Left renal pelvis (tissue), 4 donors: ENCODE data around the gene CYP27A1. TPM values are rescaled to one million over a fixed set of nuclear protein-coding genes. Genes with fewer than 3 reads are reported as not detected.
A peak's percentile ranks its signal among the peaks of the same experiment; 100 is the strongest.

Source experiments
- DNase-seq, 4 donors: peaks; one replicate each; pipeline ENCODE4 v3.0.0-alpha.2; 2013; ENCODE audit warnings: low read depth in 4 of 4, low spot score in 3 of 4
- polyA plus RNA-seq, 4 donors: library from polyadenylated mRNA; unstranded; fragments of 120-200 nt; gene quantifications; one replicate each; pipeline ENCODE4 v1.2.1, GENCODE V29; 2013; ENCODE audit not compliant: insufficient read length in 4 of 4

Gene CYP27A1
- polyA plus RNA-seq, 4 donors, result 10.6 to 52.6 (median 42.3) TPM

DNA sequence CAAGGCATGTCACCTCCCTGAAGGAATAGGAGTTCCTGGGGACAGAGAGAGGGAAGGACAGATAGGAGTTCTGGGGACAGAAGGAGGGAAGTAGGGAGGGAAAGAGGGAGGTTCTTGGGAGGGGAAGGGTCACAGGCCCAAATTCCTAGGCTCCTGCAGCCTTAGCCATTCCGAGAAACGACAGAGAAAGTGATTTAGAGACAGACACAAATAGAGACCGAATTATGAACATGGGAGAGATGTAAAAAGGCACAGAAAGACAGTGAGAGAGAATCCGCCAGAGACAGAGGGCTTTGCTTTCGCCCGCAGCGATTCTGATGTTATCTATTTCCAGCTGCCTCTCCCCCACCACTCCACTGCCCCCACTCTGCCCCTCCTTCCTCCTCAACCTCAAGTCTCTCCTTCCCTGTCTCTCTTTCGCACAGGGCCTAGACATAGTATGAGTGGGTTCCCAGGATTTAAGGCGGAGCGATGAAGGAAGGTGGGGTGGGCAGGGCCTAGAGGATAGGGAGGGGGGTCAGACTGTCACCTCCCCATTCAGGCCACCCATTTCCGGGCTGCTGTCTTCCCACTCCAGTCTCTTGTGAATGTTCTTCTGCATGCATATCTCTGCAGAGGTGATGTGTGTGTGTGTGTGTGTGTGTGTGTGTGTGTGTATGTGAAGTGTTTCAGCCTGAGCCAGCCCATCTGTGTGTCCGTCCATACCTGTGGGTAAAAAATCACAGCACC lies 74.4 kb downstream of the CYP27A1 start:
- DNase-seq, result no peak

DNA sequence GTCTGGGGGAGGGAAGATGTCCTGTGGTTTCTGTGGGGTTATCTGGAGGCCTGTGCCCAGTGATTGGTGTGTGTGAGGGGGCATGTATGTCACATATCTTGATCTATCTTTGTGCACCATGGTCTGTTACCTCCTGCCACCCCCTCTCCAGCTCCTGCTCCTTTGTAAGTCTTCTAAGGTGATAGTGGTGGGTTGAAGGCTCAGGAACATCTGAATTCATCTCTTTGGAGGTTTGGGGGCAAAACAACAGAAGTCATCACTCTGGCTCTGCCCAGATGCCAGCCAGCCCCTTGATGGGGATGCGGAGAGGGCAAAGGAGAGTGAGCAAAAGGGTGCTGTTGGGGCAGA lies 74.9 kb downstream of the CYP27A1 start:
- DNase-seq, result no peak

DNA sequence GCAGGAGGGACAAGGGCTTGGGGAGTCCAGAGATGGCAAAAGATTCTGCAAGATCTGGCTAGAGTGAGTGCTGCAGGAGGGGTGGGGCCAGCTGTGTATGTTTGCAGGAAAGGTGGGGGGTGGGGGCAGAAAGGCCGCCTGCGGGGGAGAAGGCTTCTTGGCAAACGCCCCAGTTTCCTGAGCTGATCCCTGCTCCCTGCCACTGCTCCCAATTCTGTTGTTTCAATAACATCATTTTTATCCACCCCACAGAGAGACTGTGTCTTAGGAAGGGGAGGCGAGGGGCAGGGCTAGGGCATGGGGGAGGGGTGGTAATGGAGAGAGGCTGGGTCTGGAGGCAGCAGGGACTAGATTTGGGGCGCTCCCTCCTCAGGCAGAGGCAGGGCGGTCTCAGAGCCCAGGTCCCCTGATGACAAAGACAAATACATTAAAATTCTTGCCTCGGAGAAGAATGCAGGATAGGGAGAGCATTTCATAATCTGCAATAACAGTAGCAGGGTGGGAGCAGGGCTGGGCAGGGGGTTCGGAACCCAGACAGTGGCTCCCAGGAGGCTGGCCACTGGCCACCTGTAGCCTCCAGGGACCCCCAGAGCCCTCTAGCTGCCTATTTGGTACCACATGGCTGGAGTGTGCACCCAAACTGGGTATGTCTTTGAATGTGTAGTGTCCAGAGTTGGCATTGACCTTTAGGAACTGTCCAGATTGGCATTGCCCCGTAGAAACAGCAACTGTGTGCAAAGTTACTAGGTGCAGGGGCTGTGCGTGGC lies 75.6 kb downstream of the CYP27A1 start:
- DNase-seq, result no peak

- no peak for DNase-seq
Measured at GRCh38 chr2:218858138-218858445, 76.1 kb downstream of the CYP27A1 start.

DNA sequence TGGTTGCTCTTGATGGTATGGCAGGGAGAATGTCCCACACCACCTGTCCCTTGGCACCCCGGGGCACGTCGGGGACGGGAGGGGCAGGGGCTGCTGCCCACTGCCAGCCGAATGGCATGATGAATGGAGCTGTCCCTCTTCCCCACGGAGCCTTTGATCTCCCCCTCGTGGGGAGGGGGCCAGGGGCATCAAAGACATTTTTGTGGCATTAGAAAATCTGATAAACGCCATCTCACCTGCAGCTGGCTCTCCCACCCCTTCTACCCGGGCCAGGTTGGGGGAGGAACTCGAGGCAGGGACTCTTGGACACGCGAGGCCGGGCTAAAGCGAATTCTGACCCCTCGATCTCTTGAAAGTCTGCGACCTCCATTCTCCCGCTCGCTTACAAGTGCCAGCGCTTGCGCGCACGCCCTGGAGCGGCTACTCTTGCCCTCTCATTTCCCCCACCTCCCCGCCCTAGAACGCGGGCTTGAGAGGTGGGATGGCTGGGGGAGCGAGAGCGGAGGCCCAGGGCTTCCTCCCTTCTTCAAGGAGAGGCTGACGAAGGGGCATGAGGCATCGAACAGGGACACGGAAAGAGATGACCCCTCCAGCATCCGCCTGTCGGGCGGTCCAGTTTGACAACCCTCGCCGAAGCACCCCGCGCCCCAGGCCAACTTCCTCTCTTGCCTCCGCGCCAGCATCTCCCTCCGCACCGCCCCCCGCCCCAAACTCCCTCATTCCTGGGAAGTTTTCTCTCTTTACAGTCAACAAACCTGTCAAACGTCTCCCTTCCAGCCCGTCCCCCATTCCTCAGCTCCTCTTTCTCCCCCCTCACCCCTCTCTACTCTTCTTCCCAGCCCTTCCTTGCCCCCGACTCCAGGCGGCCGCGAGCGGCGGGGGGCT lies 77.0 kb downstream of the CYP27A1 start:
- no peak for DNase-seq

- DNase-seq, result no peak
Measured at GRCh38 chr2:218859556-218859987, 77.6 kb downstream of the CYP27A1 start, which contains the start of gene WNT6. Gene WNT6, plus strand, starts transcription at chr2:218859805. Its CDS starts 233 bp downstream, at chr2:218860038.

- no peak for DNase-seq
Measured at GRCh38 chr2:218859988-218860831, 78.3 kb downstream of the CYP27A1 start.

DNA sequence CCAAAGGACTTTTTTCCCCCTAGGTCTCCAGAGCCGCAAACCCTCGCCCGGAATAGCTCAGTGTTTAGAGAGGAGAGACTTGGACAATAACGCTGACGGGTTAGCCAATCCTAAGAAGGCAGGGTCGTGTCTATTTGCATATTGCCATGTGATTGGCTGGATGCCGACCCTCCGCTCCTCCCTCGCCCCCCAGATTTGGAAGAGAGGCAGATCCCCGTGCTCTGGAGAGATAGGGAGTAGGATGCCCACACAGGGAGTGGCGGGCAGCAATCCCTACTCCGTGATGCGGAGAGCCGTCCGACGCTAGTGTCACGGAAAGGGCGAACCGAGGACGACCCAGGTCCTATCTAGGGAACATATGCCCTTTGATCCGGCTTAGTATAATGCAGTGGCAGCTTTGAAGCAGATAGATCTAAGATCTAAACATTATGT lies 79.0 kb downstream of the CYP27A1 start:
- DNase-seq, result peak in 3 of 4 donors; percentile 51 to 71 (median 67)

DNA sequence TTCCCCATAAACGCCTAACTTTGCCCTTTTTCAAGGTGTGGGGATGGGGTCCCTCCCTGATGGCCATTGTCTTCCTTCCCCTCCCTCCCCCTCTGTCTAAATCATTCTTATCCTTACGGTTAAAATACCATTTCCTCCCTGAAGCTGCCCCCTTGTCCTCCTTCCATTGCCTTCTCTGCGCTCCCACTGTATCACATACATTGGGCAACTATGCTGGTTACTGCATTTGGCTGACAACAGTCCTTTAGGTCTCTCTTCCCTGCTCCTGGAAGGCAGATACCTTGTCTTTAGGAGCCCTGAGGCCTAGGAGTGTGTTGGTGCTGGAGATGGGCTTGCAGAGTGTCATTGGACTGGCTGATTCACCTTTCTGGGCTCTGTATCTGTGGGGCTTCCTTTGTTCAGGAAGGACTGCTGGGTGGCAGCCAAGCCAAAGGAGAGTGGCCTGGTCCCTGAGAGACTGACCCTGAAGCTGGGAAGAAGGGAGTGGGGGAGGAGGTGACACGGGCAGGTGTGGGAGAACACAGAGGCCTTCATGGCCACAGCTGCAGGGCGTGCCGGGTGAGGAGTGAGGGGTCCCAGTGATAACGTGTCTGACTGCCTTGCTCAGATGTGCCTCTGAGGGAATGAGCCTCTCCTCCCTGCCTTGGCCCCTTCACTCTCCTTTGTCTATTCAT lies 79.8 kb downstream of the CYP27A1 start:
- no peak for DNase-seq

DNA sequence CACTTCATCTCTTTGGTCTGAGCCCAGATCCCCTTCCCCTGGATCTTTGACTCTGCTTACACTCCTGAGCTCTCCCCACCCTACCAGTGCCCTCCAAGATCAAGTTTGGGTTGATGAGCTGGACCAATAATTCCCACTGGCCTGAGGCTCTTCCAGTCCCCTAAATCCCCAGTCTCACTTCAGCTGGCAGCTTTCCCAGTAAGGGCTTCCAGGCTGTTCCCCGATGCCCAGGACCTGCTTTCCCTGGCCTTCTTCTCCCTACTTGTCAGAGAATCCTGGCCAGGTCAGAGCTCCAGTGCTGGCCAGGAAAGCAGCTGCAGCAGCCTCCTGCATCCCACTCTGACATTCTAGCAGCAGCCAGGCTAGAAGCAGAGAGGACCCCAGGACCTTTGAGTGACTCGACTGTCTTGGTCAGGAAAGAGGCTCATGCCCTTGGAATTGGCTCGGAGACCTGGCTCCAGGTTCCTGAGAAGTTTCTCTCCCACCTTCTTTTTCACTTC lies 81.1 kb downstream of the CYP27A1 start:
- no peak for DNase-seq

Other genes with a start within 250 kb of the CYP27A1 start
- gene USP37, start 213.8 kb upstream of the CYP27A1 start, polyA plus RNA-seq, result 10 to 100 TPM; 13.8 to 18.6 (median 17.3) TPM
- gene CNOT9, start 213.3 kb upstream of the CYP27A1 start, polyA plus RNA-seq, result 10 to 100 TPM; 44.2 to 62.8 (median 51.5) TPM
- gene PLCD4, start 174.2 kb upstream of the CYP27A1 start, polyA plus RNA-seq, result 10 to 100 TPM in 2 of 4 donors, 1 to 10 TPM in 2; 7.4 to 11.8 (median 8.7) TPM
- 10 to 100 TPM; 15.9 to 23.9 (median 18.6) TPM for gene ZNF142, start 122.5 kb upstream of the CYP27A1 start, polyA plus RNA-seq
- 10 to 100 TPM; 36.4 to 60.4 (median 47.9) TPM for gene BCS1L, start 122.5 kb upstream of the CYP27A1 start, polyA plus RNA-seq
- 10 to 100 TPM; 43.0 to 50.2 (median 44.5) TPM for gene RNF25, start 110.1 kb upstream of the CYP27A1 start, polyA plus RNA-seq
- gene STK36, start 110.1 kb upstream of the CYP27A1 start, polyA plus RNA-seq, result 100 to 1,000 TPM in 1 of 4 donors, 10 to 100 TPM in 3; 61.2 to 119 (median 68.6) TPM
- gene TTLL4, start 71.3 kb upstream of the CYP27A1 start, polyA plus RNA-seq, result 10 to 100 TPM; 18.9 to 42.3 (median 34.7) TPM
- not detected for gene PRKAG3, start 49.7 kb downstream of the CYP27A1 start, polyA plus RNA-seq
- gene WNT6, start 77.7 kb downstream of the CYP27A1 start, polyA plus RNA-seq, result 1 to 10 TPM in 1 of 4 donors, under 1 TPM in 3; 0.20 to 1.9 (median 0.43) TPM
- 1 to 10 TPM in 2 of 4 donors, under 1 TPM in 2; 0.08 to 1.5 (median 0.96) TPM for gene WNT10A, start 98.7 kb downstream of the CYP27A1 start, polyA plus RNA-seq
- gene CDK5R2, start 177.5 kb downstream of the CYP27A1 start, polyA plus RNA-seq, result under 1 TPM in 3 of 4 donors, not detected in 1; 0.08 to 0.14 (median 0.14) TPM
- under 1 TPM in 3 of 4 donors, not detected in 1; 0.11 to 0.46 (median 0.11) TPM for gene FEV, start 203.0 kb downstream of the CYP27A1 start, polyA plus RNA-seq
- not detected for gene CRYBA2, start 211.3 kb downstream of the CYP27A1 start, polyA plus RNA-seq